OCI-LY3 (cell line): ENCODE measurements around the gene RAB6A.

ENCODE experiments used
- H2AFZ ChIP-seq: fragments of 200-600, 300-600 bp; shearing (Covaris generic); 2 replicates; pipeline ENCODE4 v1.6.0; 2014; ENCODE audit warnings: antibody characterized with exemption, low read depth, low read length
- H3K27ac ChIP-seq: fragments of 200-600, 300-600 bp; sonication (generic); 2 replicates; pipeline ENCODE4 v1.5.1; 2014; ENCODE audit warnings: mild to moderate bottlenecking, low read length, moderate library complexity, mixed read lengths
- H3K27me3 ChIP-seq: fragments of 200-600, 300-600 bp; sonication (generic); 2 replicates; pipeline ENCODE4 v1.6.1; 2014; ENCODE audit warnings: low read depth, low read length, mixed read lengths
- H3K36me3 ChIP-seq: fragments of 200-600, 300-600 bp; sonication (generic); replicated peaks from 2 replicates; pipeline ENCODE3; 2014; ENCODE audit warnings: low read depth, low read length, mixed read lengths
- H3K4me1 ChIP-seq: fragments of 300-600, 200-600 bp; sonication (generic); 2 replicates; pipeline ENCODE4 v1.6.1; 2014; ENCODE audit warnings: low read length, mixed read lengths
- H3K4me2 ChIP-seq: fragments of 200-600, 300-600 bp; sonication (generic); 2 replicates; pipeline ENCODE4 v1.6.1; 2014; ENCODE audit warnings: low read length, mixed read lengths
- H3K4me3 ChIP-seq: fragments of 300-600, 200-600 bp; sonication (generic); 2 replicates; pipeline ENCODE4 v1.5.1; 2014; ENCODE audit warnings: antibody characterized with exemption, mild to moderate bottlenecking, low read length, moderate library complexity
- H3K79me2 ChIP-seq: fragments of 300-600, 200-600 bp; shearing (Covaris generic); 2 replicates; pipeline ENCODE4 v1.6.1; 2014; ENCODE audit warnings: mild to moderate bottlenecking, low read length, mixed read lengths
- H3K9ac ChIP-seq: fragments of 300-600, 200-600 bp; shearing (Covaris generic); 2 replicates; pipeline ENCODE4 v1.6.0; 2014; ENCODE audit warnings: mild to moderate bottlenecking, low read length, moderate library complexity
- H3K9me3 ChIP-seq: fragments of 200-600, 300-600 bp; shearing (Covaris generic); 2 replicates; pipeline ENCODE4 v1.6.1; 2014; ENCODE audit warnings: low read length, mixed read lengths; ENCODE audit not compliant: insufficient read depth
- H4K20me1 ChIP-seq: fragments of 200-600, 300-600 bp; sonication (generic); 2 replicates; pipeline ENCODE4 v1.6.1; 2016; ENCODE audit warnings: low read length, mixed read lengths; ENCODE audit not compliant: insufficient read depth
- EZH2phosphoT487 ChIP-seq: fragments of 200-600 bp; shearing (Covaris generic); IDR thresholded peaks from 2 replicates; pipeline ENCODE4 v1.6.1; 2018; ENCODE audit warnings: antibody characterized with exemption, mixed run types, low read depth
- TF ChIP-seq, protein P1 (sequence below): fragments of 200-600, 300-600 bp; sonication (generic); IDR thresholded peaks from 2 replicates; pipeline ENCODE4 v1.5.1; 2014; ENCODE audit warnings: antibody characterized with exemption, low read length, low read depth

Gene RAB6A

GRCh38 chr11:73757598-73757997, 3.3 kb downstream of the RAB6A start:
- Histone ChIP-seq H4K20me1 (peaks cover 36% of the 10 kb centered on the region), H3K4me2 (no peak overlapping the region), H3K4me3 (no peak overlapping the region), H3K36me3 (no peaks in the 10 kb centered on the region), H3K4me1 (peaks cover 19% of the 10 kb centered on the region), H3K27me3 (no peaks in the 10 kb centered on the region), H3K9ac (no peak overlapping the region), H2AFZ (no peak overlapping the region), H3K79me2 (peaks cover 59% of the 10 kb centered on the region), H3K9me3 (no peaks in the 10 kb centered on the region), H3K27ac (no peak overlapping the region)
- TF ChIP-seq, protein P1, sequence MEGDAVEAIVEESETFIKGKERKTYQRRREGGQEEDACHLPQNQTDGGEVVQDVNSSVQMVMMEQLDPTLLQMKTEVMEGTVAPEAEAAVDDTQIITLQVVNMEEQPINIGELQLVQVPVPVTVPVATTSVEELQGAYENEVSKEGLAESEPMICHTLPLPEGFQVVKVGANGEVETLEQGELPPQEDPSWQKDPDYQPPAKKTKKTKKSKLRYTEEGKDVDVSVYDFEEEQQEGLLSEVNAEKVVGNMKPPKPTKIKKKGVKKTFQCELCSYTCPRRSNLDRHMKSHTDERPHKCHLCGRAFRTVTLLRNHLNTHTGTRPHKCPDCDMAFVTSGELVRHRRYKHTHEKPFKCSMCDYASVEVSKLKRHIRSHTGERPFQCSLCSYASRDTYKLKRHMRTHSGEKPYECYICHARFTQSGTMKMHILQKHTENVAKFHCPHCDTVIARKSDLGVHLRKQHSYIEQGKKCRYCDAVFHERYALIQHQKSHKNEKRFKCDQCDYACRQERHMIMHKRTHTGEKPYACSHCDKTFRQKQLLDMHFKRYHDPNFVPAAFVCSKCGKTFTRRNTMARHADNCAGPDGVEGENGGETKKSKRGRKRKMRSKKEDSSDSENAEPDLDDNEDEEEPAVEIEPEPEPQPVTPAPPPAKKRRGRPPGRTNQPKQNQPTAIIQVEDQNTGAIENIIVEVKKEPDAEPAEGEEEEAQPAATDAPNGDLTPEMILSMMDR, result no peak
- TF ChIP-seq EZH2phosphoT487, result no peak

DNA sequence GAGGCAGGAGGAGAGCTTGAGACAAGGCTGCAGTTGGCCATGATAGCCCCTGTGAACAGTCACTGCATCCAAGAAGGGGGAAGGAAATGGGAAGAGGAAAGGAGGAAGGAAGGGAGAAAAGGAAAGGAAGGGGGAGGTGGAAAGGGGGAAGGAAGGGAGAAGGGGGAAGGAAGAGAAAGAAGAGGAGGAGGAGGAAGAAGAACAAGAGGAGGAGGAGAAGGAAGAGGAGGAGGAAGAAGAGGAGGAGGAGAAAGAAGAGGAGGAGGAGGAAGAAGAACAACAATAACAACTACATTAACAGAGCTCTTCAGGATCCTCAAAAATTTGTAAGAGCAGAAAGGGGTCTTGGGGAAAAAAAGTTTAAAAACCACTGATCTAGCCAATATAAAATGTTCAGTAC, 5.2 kb downstream of the RAB6A start:
- Histone ChIP-seq H3K27me3 (no peaks in the 10 kb centered on the region), H3K4me2 (no peak overlapping the region), H3K9me3 (no peaks in the 10 kb centered on the region), H3K36me3 (peaks cover 3% of the 10 kb centered on the region), H3K27ac (no peak overlapping the region), H3K79me2 (peaks cover 77% of the 10 kb centered on the region), H3K4me3 (no peak overlapping the region), H3K9ac (no peak overlapping the region), H4K20me1 (peaks cover 47% of the 10 kb centered on the region), H3K4me1 (peaks cover 16% of the 10 kb centered on the region), H2AFZ (no peak overlapping the region)
- TF ChIP-seq, protein P1, result no peak
- TF ChIP-seq EZH2phosphoT487, result no peak

DNA sequence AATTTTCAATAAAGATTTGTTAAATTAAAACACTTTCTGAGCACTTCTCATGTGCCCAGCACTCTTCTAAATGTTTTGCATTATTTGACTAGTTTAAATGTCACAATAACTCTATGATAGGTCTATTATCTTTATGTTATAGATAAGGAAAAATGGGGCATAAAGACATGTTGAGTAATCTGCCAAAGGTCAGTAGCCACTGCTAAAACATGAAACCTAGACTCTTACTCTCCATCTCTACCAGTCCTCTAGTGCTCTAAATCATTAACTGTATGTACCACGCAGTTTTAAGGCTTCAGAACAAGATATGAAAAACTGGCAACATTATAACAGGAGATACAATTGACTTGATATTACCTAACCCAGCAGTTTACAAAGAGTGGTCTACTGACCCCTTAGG, 6.9 kb downstream of the RAB6A start:
- Histone ChIP-seq H4K20me1 (peaks cover 53% of the 10 kb centered on the region), H3K27me3 (no peaks in the 10 kb centered on the region), H3K4me3 (no peak overlapping the region), H3K27ac (no peak overlapping the region), H3K4me2 (no peak overlapping the region), H3K4me1 (peaks cover 9% of the 10 kb centered on the region), H2AFZ (no peak overlapping the region), H3K9me3 (no peaks in the 10 kb centered on the region), H3K36me3 (peaks cover 3% of the 10 kb centered on the region), H3K79me2 (peaks cover 74% of the 10 kb centered on the region), H3K9ac (no peak overlapping the region)
- no peak for TF ChIP-seq EZH2phosphoT487
- TF ChIP-seq, protein P1, result no peak

DNA sequence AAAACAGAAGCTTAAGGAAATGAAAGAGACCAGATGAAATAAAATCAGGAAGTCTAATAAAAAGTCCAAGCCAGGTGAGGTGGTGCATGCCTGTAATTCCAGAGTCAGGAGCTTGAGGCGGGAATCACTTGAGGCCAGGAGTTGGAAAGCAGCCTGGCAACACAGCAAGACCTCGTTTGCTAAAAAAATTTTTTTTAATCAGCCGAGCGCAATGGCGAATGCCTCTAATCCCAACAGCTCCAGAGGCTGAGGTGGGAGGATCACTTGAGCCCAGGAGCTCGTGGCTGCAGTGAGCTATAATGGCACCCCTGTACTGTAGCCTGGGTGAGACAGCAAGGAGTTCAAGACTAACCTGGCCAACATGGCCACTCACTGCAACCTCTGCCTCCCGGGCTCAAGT, 8.0 kb downstream of the RAB6A start:
- Histone ChIP-seq H3K9me3 (no peaks in the 10 kb centered on the region), H3K9ac (no peak overlapping the region), H3K27me3 (no peaks in the 10 kb centered on the region), H4K20me1 (peaks cover 53% of the 10 kb centered on the region), H3K79me2 (peaks cover 72% of the 10 kb centered on the region), H3K4me3 (no peak overlapping the region), H2AFZ (no peak overlapping the region), H3K4me2 (no peak overlapping the region), H3K27ac (no peak overlapping the region), H3K4me1 (peaks cover 4% of the 10 kb centered on the region; the same call in 1 of the 2 replicates), H3K36me3 (peaks cover 3% of the 10 kb centered on the region)
- TF ChIP-seq, protein P1, result no peak
- TF ChIP-seq EZH2phosphoT487, result no peak
